ENCODE data around the gene PAM.

PAM gene

GRCh38 chr5:102777099-102777498, 22.0 kb downstream of the PAM start:
- no peak for DNase-seq (ENCODE audit: extremely low read depth in 1 of 2, low read depth in 1 of 2)

- DNase-seq (ENCODE audit: extremely low read depth in 1 of 2, low read depth in 1 of 2), result no peak
Measured at GRCh38 chr5:102778478-102778877, 23.4 kb downstream of the PAM start.

- no peak for DNase-seq (ENCODE audit: extremely low read depth in 1 of 2, low read depth in 1 of 2)
Measured at GRCh38 chr5:102781359-102781758, 26.3 kb downstream of the PAM start.

GRCh38 chr5:102781786-102782185, 26.7 kb downstream of the PAM start:
- no peak for DNase-seq (ENCODE audit: extremely low read depth in 1 of 2, low read depth in 1 of 2)

GRCh38 chr5:102782217-102782872, 27.2 kb downstream of the PAM start:
- no peak for DNase-seq (ENCODE audit: extremely low read depth in 1 of 2, low read depth in 1 of 2)

- DNase-seq (ENCODE audit: extremely low read depth in 1 of 2, low read depth in 1 of 2), result no peak
Measured at GRCh38 chr5:102787134-102787533, 32.0 kb downstream of the PAM start.

GRCh38 chr5:102788788-102789187, 33.7 kb downstream of the PAM start:
- no peak for DNase-seq (ENCODE audit: extremely low read depth in 1 of 2, low read depth in 1 of 2)

GRCh38 chr5:102789469-102789868, 34.4 kb downstream of the PAM start:
- DNase-seq (ENCODE audit: extremely low read depth in 1 of 2, low read depth in 1 of 2), result no peak

- DNase-seq (ENCODE audit: extremely low read depth in 1 of 2, low read depth in 1 of 2), result no peak
Measured at GRCh38 chr5:102790748-102791147, 35.6 kb downstream of the PAM start.

GRCh38 chr5:102792705-102793104, 37.6 kb downstream of the PAM start:
- DNase-seq (ENCODE audit: extremely low read depth in 1 of 2, low read depth in 1 of 2), result no peak

- no peak for DNase-seq (ENCODE audit: extremely low read depth in 1 of 2, low read depth in 1 of 2)
Measured at GRCh38 chr5:102794047-102794446, 38.9 kb downstream of the PAM start.

- DNase-seq (ENCODE audit: extremely low read depth in 1 of 2, low read depth in 1 of 2), result no peak
Measured at GRCh38 chr5:102794677-102795331, 39.7 kb downstream of the PAM start.

- DNase-seq (ENCODE audit: extremely low read depth in 1 of 2, low read depth in 1 of 2), result no peak
Measured at GRCh38 chr5:102795526-102795925, 40.4 kb downstream of the PAM start.

GRCh38 chr5:102796009-102796408, 40.9 kb downstream of the PAM start:
- no peak for DNase-seq (ENCODE audit: extremely low read depth in 1 of 2, low read depth in 1 of 2)

GRCh38 chr5:102796498-102796897, 41.4 kb downstream of the PAM start:
- no peak for DNase-seq (ENCODE audit: extremely low read depth in 1 of 2, low read depth in 1 of 2)

- no peak for DNase-seq (ENCODE audit: extremely low read depth in 1 of 2, low read depth in 1 of 2)
Measured at GRCh38 chr5:102797322-102797884, 42.3 kb downstream of the PAM start.

GRCh38 chr5:102798104-102798785, 43.1 kb downstream of the PAM start:
- no peak for DNase-seq (ENCODE audit: extremely low read depth in 1 of 2, low read depth in 1 of 2)

GRCh38 chr5:102799017-102799416, 43.9 kb downstream of the PAM start:
- no peak for DNase-seq (ENCODE audit: extremely low read depth in 1 of 2, low read depth in 1 of 2)

GRCh38 chr5:102800427-102800826, 45.3 kb downstream of the PAM start:
- DNase-seq (ENCODE audit: extremely low read depth in 1 of 2, low read depth in 1 of 2), result no peak

- no peak for DNase-seq (ENCODE audit: extremely low read depth in 1 of 2, low read depth in 1 of 2)
Measured at GRCh38 chr5:102801371-102801770, 46.3 kb downstream of the PAM start.

GRCh38 chr5:102802708-102803458, 47.8 kb downstream of the PAM start:
- DNase-seq (ENCODE audit: extremely low read depth in 1 of 2, low read depth in 1 of 2), result no peak
